Measurements from ENCODE around the gene NXPE3.
A peak's percentile ranks its signal among the peaks of the same experiment; 100 is the strongest.
"Not testable (repeated sequence)": the region's sequence is repeated elsewhere in the genome, so short reads cannot be mapped to it uniquely, and the experiment has no call there.

NXPE3 gene
- 51.2 to 112 reads per million in 2 experiments for total RNA-seq

GRCh38 chr3:101779047-101779821 is at the start of gene NXPE3:
Gene NXPE3 (plus strand): TSS chr3:101779211. CDS start chr3:101785597, 6,386 bp downstream.
- DNase-seq (ENCODE audit: low read depth) = peak; percentile 91

DNA sequence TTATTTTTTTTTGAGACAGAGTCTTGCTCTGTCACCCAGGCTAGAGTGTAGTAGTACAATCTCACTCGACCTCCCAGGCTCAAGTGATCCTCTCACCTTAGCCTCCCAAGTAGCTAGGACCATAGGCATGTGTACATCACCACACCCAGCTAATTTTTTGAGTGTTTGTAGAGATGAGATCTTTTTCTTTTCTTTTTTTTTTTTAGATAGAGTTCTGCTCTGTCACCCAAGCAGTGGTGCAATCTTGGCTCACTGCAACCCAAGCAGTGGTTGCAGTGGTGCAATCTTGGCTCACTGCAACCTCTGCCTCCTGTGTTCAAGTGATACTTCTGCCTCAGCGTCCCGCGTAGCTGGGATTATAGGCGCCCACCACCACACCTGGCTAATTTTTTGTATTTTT is 49.4 kb upstream of the NXPE3 start:
- no peak for DNase-seq (ENCODE audit: low read depth)

GRCh38 chr3:101730839-101731238 is 48.2 kb upstream of the NXPE3 start:
- no peak for DNase-seq (ENCODE audit: low read depth)

DNA sequence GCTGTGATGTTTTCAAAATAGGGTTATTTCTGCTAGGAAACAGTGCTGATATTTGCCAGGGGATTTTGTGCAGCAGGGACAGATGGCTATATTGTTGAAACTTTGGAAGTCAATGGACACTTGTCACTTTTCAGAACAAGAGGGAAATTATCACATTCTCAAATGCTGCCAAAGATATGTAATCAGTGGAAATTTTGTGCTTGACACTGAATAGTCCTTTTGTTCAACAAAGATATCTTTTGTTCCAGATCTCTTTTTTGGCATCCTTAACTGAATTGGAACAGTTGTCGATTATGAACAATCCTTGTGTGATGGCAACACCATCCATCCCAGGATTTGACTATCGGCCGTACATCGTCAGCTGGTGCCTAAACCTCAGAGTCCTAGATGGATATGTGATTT is 46.8 kb upstream of the NXPE3 start:
- DNase-seq (ENCODE audit: low read depth) = no peak

- no peak for DNase-seq (ENCODE audit: low read depth)
Observed at GRCh38 chr3:101735833-101736232, 43.2 kb upstream of the NXPE3 start.

GRCh38 chr3:101741914-101742313 is 37.1 kb upstream of the NXPE3 start:
- DNase-seq (ENCODE audit: low read depth) = not testable (repeated sequence)

DNA sequence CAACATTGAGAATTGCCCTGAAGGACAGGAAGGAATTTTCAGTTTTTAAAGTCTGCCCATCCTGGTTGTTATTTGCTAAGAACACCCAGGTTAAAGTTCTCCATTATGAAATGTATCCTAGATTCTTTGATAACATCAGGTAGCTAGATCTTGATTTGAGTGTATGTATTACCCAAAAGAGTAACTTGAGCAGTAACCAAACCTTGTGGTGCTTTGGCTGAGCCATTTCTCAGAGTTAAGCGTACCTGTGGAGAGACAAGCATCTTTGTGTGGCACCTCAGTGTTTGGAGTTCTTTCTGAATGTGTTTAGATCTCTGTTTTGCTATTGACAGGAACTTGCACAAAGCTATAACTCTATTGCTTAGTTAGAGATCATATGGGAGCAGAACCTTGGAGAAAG is 34.2 kb upstream of the NXPE3 start:
- DNase-seq (ENCODE audit: low read depth) = no peak

GRCh38 chr3:101745934-101746333 is 33.1 kb upstream of the NXPE3 start:
- DNase-seq (ENCODE audit: low read depth) = not testable (repeated sequence)

DNA sequence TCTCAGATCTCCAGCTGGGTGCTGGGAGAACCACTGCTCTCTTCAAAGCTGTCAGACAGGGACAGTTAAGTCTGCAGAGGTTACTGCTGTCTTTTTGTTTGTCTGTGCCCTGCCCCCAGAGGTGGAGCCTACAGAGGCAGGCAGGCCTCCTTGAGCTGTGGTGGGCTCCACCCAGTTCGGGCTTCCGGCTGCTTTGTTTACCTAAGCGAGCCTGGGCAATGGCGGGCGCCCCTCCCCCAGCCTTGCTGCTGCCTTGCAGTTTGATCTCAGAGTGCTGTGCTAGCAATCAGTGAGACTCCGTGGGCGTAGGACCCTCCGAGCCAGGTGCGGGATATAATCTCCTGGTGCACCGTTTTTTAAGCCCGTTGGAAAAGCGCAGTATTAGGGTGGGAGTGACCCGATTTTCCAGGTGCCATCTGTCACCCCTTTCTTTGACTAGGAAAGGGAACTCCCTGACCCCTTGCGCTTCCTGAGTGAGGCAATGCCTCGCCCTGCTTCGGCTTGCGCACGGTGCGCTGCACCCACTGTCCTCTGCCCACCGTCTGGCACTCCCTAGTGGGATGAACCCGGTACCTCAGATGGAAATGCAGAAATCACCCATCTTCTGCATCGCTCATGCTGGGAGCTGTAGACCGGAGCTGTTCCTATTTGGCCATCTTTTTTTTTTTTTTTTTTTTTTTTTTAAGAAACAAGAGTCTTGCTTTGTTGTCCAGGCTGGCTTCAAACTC is 25.5 kb upstream of the NXPE3 start:
- peak; percentile 21 for DNase-seq (ENCODE audit: low read depth)

DNA sequence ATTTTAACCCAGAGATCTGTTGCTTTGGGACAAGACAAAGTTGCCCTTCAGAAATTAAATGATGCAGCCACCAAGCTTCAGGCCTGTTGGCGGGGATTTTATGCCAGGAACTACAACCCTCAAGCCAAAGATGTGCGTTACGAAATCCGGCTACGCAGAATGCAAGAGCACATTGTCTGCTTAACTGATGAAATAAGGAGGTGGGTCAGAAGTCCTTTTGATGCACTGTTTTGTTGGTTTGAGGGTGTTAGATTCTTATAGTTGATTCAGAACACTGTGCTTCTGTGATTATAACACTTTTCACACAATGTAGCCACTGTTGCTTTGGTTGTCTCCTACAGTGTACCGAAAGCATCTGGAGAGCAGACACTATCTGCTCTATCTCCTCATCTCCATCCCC is 20.8 kb upstream of the NXPE3 start:
- DNase-seq (ENCODE audit: low read depth) = no peak

DNA sequence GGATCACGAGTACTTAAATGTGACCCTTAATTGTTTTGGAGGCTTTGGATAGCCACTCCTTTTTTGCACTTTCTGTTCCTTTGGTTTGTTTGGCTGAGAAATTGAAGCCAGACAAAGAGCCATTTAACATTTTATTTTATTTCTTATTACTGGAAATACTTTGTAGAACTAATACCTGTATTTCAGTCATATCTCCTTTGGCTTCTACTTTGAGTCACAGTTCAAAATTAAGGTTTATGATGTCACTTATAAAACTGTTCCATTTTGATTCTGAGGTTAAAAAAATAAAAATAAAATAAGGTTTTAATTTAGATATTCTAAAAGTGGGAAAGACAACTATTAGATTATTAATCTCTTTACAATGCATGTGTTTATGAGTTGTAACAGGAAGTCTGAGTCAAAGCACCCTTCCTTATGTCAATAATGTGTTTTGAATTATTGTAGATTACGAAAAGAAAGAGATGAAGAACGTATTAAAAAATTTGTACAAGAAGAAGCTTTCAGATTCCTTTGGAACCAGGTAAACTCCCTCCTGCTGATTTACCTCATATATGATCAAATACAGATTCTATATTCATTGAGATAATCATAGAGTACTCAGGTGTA is 16.9 kb upstream of the NXPE3 start:
- DNase-seq (ENCODE audit: low read depth) = no peak

DNA sequence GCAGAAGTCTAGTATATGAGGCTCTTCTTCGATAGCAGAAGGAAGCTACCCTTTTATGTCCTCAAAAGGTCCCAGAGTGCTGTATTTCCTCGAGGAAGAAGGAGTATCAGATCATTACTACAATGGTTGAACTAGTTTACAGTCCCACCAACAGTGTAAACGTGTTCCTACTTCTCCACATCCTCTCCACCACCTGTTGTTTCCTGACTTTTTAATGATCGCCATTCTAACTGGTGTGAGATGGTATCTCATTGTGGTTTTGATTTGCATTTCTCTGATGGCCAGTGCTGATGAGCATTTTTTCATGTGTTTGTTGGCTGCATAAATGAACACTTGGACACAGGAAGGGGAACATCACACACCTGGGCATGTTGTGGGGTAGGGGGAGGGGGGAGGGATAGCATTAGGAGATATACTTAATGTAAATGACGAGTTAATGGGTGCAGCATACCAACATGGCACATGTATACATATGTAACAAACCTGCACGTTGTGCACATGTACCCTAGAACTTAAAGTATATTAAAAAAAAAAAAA is 1.2 kb upstream of the NXPE3 start:
- DNase-seq (ENCODE audit: low read depth) = not testable (repeated sequence)

- no peak for DNase-seq (ENCODE audit: low read depth)
Observed at GRCh38 chr3:101778385-101779046, 495 bp upstream of the NXPE3 start.

DNA sequence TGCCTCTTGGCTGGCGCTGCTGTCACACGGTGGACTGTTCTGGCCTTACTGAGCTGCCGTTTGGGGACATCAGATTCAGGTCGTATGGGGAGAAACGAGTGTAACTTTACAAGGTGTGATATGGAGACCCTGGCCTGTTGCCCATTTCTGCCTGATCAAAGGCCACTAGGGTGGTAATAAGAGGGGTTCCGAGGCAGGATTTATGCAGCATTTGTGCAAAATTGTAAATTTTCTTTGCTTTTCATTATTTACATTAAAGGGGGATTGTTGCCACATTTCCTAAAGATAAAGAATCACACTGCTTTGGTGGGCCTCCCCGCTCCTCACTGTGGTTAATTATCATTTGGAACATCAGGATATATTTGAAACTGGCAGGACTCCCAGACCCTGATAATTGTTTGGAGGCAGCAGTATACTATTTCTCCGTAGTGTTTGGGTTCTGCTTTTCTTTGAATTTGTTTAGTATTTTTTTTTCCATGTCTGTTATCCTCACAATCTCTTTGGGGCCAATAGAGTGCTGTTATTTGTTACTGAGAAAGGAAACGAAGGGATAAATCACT is 891 bp downstream of the NXPE3 start:
- DNase-seq (ENCODE audit: low read depth) = no peak

- no peak for DNase-seq (ENCODE audit: low read depth)
Observed at GRCh38 chr3:101780661-101781060, 1.6 kb downstream of the NXPE3 start.

DNA sequence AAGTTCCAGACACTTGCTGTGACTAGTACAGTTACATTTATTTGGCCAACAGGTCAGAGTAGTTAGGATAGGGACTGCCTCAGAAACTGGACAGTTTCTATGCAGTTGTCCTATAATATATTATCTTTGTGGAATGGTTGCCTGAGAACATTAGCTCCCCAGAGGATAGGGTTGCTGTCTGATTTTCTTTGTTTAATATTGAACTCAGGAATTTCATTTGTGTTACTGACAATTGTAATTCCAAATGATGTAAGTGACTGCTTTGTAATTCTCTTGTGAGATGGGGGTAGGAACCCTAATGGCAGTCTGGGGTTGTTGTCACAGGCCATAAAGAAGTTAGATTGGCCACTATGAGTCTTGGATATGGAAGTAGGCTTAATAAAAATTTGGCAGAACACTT is 2.2 kb downstream of the NXPE3 start:
- no peak for DNase-seq (ENCODE audit: low read depth)

GRCh38 chr3:101784855-101785613 is 6.0 kb downstream of the NXPE3 start:
- DNase-seq (ENCODE audit: low read depth) = no peak

DNA sequence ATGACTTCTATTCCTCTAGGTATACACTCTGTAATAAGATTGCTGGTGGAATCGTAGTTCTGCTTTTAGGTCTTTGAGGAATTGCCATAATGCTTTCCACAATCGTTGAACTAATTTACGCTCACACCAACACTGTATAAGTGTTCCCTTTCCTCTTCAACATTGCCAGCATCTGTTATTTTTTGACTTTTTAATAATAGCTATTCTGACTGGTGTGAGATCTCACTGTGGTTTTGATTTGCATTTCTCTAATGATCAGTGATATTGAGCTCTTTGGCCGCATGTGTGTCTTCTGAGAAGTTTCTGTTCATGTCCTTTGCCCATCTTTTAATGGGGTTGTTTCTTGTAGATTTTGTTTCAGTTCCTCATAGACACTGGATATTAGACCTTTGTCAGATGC is 12.8 kb downstream of the NXPE3 start:
- no peak for DNase-seq (ENCODE audit: low read depth)

DNA sequence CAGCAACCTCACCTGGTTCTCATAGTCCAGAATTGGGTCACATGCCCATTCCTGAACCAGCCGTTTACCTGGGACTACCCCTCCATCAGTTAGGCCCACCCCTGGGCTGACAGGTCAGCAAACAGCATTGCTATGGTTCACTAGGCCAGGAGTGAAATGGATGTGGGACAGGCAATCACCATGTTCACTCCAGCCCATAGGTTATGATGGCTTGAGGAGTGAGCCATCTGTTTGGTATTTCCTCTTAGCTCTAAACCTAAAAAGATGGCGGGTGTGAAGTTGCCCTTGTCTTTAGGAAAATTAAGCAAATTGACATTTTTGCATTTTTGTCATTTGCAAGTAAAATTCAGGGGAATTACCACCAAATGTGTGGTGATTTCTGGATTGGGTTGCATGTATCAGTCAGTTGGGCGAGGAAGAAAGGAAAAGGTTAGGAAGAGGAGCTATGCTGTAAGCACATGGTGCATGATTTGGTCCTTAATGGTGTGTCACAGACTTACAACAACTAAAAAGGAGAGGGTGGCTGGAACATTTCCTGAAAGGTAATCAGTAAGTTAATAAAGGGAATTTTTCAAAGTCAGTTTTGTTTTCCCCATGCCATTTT is 17.2 kb downstream of the NXPE3 start:
- DNase-seq (ENCODE audit: low read depth) = no peak

- no peak for DNase-seq (ENCODE audit: low read depth)
Observed at GRCh38 chr3:101801174-101801573, 22.2 kb downstream of the NXPE3 start.

DNA sequence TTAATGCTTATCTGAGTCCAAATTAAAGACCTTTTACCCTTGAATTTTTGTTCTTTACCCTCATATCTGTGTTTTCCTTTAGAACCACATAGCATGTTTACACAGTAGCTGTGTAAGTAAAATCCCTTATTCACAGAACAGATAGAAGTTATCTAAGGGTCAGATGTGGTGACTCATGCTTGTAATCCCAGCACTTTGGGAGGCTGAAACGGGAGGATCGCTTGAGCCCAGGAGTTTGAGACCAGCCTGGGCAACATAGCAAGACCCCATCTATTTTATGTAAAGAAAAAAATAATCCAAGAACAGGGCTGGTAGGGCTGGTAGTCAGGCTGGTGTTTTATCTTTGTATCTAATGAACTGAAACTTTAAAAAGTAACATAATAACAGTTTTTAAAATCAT is 23.2 kb downstream of the NXPE3 start:
- no peak for DNase-seq (ENCODE audit: low read depth)
